Panc1 (cell line): ENCODE measurements around the gene TMEM184A.

Experiments used
- CTCF ChIP-seq: fragments of 450-650 bp; IDR thresholded peaks from 2 replicates; pipeline ENCODE4 v1.5.1; 2017; ENCODE audit warnings: mild to moderate bottlenecking
- POLR2AphosphoS5 ChIP-seq: IDR thresholded peaks from 2 replicates; pipeline ENCODE4 v1.6.1; 2012; ENCODE audit warnings: mild to moderate bottlenecking, low read depth, low read length, moderate library complexity
- REST ChIP-seq, 2 experiments: IDR thresholded peaks; 2 replicates each; pipeline ENCODE4 v1.6.1; 2011 to 2012; ENCODE audit warnings: low read depth in 2 of 2, control low read depth in 1 of 2, low read length in 1 of 2, mild to moderate bottlenecking in 1 of 2, moderate library complexity in 1 of 2; ENCODE audit not compliant: insufficient read depth in 1 of 2

- TF ChIP-seq CTCF (no peak), POLR2AphosphoS5 (no peak), REST (IDR thresholded peaks at IDR 0.05; ENCODE audit: insufficient read depth in 1 of 2, low read depth in 2 of 2, low read length in 1 of 2) (no peak)
Observed at GRCh38 chr7:1548944-1549343, 7.1 kb downstream of the TMEM184A start.
